HCT116 (cell line): ENCODE data around the gene ZBTB24.

Experiments
- EGR1 ChIP-seq: IDR thresholded peaks from 2 replicates; pipeline ENCODE4 v1.6.1; 2012; ENCODE audit warnings: low read depth
- POLR2A ChIP-seq: IDR thresholded peaks from 2 replicates; pipeline ENCODE4 v1.7.0; 2011; ENCODE audit warnings: borderline replicate concordance; ENCODE audit not compliant: insufficient read depth, insufficient read length; ENCODE audit errors: extremely low read depth
- POLR2AphosphoS5 ChIP-seq: IDR thresholded peaks from 2 replicates; pipeline ENCODE4 v1.6.1; 2011; ENCODE audit warnings: mild to moderate bottlenecking, low read depth, low read length, moderate library complexity
- TF ChIP-seq, protein P1 (sequence below), 3 experiments: fragments of 200-600 bp in 1 of 3; sonication (generic) in 1 of 3; IDR thresholded peaks in 2 of 3; conservative IDR thresholded peaks in 1 of 3; 2 replicates each; pipeline ENCODE4 v1.5.1; 2012 to 2017; ENCODE audit warnings: low read depth in 2 of 3, low read length in 2 of 3, antibody characterized with exemption in 1 of 3, borderline replicate concordance in 1 of 3, control low read depth in 1 of 3, mild to moderate bottlenecking in 1 of 3, mixed read lengths in 1 of 3, mixed run types in 1 of 3, moderate library complexity in 1 of 3; ENCODE audit not compliant: insufficient read depth in 1 of 3

DNA sequence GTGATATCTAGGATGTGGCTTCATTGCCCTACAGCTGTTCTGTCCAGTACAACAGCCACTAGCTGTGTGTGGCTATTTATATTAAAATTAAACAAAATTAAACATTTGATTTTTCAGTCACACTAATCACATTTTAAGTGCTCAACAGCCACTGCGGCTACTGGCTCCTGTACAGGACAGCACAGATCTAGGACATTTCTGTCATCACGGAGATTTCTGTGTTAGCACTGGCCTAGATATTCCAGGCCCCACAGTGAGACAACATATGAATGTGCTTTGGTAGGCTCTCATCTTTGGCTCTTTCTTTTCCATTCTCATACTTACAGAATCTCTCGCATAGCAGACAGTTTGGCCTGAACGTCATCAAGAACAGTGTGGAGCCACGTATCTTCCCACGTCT, 48.4 kb upstream of the ZBTB24 start:
- TF ChIP-seq POLR2AphosphoS5, result no peak
- TF ChIP-seq, protein P1, sequence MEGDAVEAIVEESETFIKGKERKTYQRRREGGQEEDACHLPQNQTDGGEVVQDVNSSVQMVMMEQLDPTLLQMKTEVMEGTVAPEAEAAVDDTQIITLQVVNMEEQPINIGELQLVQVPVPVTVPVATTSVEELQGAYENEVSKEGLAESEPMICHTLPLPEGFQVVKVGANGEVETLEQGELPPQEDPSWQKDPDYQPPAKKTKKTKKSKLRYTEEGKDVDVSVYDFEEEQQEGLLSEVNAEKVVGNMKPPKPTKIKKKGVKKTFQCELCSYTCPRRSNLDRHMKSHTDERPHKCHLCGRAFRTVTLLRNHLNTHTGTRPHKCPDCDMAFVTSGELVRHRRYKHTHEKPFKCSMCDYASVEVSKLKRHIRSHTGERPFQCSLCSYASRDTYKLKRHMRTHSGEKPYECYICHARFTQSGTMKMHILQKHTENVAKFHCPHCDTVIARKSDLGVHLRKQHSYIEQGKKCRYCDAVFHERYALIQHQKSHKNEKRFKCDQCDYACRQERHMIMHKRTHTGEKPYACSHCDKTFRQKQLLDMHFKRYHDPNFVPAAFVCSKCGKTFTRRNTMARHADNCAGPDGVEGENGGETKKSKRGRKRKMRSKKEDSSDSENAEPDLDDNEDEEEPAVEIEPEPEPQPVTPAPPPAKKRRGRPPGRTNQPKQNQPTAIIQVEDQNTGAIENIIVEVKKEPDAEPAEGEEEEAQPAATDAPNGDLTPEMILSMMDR (IDR thresholded peaks at IDR 0.05 in 2 of 3, conservative IDR thresholded peaks at IDR 0.05 in 1 of 3; ENCODE audit: borderline replicate concordance in 1 of 3, insufficient read depth in 1 of 3, low read depth in 2 of 3, low read length in 2 of 3), result no peak
- TF ChIP-seq POLR2A, result no peak
- no peak for TF ChIP-seq EGR1
